ENCODE measurements around the gene UBE2L3.
"Not testable (repeated sequence)": the region's sequence is repeated elsewhere in the genome, so short reads cannot be mapped to it uniquely, and the experiment has no call there.

The UBE2L3 gene

DNA sequence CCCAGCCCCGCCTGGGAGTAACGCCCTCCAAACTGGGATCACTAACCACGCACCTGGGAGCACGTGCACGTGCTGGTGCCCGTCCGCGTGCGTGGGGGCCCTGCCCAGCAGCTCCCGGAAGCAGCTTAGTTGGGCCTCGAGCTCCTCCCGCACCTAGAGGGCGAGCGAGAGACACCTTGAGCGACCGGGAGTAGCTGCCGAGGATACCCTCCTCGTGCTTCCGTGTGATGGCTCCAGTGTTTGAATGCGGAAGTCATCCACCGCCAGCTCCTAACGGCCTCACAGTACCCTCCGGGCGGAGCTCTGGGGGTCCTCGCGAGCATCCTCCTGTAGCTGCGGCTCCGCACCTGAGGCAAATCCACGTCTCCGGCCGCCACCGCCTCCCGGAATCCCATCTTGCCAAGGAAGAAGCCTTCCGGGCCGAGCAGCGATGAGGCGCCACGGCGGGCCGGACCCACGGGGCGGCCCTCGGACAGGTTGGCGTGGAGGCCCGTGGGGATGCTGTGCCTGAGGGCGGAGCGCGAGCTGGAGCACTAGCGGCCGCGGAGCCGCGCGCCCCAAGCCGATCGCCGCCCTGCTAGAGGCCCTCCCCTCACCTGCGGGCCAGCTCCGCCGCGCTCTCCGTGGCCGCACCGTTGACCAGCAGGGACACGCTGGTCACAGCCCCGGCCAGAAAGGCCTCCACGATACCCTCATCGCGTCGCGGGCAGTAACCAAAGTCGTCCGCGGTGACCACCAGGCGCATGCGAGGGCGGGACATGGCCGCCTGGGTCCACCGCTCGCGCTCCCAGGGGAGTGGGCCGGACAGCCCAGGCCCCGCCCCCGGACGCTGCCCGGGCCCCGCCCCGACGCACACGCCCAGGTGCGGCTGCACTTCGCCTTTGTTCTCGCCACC lies 62.0 kb downstream of the UBE2L3 start, which contains the start of gene YDJC:
Gene YDJC, minus strand, starts transcription at position 768 of the 895 bp plus-strand sequence. Its CDS starts 8 bp downstream, at position 760.
- peak; percentile 88 to 93 for DNase-seq

DNA sequence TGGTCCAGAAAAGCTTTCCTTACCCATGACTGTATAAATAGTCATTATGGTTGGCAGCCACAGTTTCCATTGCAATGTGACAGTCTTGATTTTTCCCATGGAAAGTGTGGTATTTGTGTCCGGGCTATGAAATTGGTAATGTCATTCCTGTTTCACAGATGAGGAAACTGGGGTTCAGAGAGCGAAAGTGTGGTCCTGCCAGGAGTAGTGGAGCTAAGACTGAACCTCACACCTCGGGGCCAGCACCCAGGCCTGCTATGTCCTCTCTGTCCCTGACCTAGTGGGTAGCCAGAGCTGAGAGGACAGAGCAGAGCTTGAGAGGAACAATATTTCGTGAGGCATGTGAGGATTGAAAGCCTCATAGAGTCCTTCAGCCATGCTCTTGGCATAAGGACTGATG lies 63.5 kb downstream of the UBE2L3 start:
- DNase-seq, result no peak

DNA sequence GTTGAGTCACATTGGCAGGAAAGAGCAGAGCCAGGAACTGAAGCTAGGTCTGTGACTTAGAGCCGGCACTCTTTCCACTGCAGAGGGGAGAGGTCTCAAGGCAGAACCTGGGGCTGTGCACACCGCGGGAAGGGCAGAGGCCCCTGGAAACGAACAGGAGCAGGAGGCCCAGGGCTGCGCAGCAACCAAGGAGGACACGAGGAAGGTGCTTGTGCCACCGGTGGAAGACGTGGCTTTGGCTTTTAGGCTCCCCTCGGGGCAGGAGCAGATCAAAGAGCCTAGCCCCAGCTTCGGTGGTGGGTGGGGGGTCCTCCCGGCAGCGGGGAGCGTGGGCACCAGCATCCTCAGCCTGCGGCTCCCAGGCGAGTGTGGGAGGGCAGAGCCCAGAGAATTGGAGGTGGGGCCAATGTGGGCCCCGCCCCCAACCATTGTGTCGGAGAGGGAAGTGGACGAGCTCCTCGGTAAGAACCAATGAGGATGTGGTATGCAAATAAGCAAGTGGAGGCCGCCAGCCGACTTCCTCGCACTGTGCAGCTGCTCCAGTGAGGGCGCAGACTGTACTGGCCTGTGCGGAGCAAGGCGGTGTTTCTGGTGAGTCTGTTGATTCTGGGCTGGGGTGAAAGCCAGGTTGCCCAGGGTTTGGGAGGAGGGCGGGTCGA lies 64.9 kb downstream of the UBE2L3 start, which contains the start of gene CCDC116:
Gene CCDC116, plus strand, starts transcription at position 524 of the 659 bp plus-strand sequence. CDS start 422 bp downstream, outside the sequence.
- DNase-seq, result no peak

DNA sequence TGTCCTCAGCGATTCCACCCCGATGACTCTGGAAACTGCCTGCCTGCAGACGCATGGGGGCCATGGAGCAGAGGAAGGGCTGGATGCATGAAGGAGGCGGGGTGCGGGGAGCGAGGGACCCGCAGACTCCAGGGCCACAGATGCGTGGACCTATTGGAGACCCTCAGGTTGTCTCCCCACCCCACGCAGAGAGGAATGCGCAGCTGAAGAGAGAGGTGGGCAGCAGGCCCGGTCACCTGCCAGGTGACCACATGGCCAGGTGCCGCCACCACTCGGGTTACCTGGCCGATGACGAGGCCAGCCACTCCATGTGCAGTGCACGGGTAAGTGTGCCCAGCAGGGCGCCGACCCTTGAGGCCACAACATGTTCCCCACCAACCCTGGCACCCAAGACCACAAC lies 65.4 kb downstream of the UBE2L3 start:
- DNase-seq, result no peak

DNA sequence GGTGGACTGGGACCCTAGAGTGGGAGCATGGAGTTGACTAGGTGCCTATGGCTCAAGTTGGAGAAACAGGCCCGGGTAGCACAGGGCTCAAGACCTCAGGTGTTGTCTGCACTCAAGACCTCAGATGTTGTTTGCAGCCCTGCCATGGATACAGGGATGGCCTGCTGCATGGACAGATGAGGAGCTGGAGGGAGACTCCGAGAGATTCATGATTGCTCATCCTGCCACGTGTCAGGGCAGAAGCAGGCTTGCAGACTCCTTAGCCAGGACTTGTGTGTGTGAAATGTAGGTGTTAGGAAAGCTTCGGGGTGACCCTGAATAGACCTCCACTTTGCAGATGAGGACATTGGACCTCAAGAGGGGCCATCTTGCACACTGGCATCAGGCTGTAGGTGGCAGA lies 66.0 kb downstream of the UBE2L3 start:
- DNase-seq, result no peak

DNA sequence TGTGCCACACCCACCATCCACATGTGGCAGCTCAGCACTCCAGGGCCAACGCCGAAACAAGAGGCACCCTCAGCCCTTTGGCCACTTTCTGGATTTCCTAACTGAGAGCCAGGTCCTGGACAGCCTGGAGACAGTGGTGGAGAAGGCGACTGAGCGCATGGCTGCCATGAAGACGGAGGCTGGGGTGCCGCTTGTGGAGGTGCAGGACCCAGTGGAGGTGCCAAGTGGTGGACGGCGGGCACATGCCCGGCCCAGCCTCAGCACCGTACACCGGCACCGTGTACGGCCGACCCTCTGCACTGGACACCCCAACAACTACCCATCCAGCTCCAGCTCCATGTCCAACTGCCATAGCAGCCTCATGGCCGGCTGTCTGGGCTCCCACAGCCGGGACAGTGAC lies 66.6 kb downstream of the UBE2L3 start:
- DNase-seq, result no peak

DNA sequence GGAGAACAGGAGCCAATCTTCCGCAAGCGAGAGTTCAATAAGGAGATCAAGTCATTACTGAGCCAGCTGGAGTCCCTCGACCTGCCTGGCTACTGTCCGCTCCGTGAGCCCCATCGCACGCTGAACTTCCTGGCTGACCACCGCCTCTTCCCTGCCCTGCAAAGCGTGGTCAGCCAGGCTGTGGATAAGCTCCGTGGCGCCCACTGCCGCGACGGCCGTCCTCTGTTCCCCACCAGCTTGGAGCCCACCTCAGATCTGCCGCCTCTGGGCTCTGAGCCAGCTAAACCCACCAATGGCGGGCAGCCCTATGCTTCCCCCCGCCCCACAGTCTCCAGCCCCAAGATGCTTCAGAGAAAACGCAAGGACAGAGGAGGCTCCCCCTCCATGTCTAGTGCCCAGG lies 67.3 kb downstream of the UBE2L3 start:
- DNase-seq, result no peak

DNA sequence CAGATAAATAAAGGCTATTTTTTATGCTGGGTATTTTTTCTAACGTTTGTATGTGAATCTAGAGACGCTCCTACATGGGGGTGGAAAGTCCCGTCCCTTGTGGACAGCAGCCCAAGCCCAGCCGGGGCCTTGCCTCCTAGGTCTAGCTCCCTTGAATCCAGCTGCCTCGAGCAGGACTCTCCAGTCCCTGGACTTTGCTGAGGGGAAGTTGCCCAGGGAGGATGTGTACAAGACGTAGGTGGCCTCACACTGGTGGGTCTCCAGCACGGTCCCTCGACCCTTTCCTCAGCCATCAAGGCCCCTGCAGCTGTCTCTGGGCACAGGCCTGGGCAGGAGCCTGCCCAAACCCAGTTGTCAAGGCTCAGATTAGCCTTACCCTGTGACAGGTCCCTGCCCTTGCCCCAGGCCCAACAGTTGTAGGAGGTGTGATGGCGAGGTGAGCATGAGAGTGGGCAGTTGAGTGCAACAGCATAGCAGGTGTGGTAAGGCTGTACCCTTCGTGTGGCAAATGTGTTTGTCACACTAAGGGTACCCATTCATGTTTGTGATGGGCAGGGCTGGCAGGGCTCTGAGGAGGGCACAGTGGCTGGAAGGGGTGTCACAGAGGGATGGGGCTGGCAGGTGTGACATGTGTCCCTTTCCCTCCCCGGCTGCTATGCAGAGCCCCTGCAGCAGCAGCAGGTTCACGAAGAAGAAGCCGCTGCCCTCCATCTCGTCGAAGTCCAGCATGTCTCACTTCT lies 68.4 kb downstream of the UBE2L3 start:
- DNase-seq, result no peak

DNA sequence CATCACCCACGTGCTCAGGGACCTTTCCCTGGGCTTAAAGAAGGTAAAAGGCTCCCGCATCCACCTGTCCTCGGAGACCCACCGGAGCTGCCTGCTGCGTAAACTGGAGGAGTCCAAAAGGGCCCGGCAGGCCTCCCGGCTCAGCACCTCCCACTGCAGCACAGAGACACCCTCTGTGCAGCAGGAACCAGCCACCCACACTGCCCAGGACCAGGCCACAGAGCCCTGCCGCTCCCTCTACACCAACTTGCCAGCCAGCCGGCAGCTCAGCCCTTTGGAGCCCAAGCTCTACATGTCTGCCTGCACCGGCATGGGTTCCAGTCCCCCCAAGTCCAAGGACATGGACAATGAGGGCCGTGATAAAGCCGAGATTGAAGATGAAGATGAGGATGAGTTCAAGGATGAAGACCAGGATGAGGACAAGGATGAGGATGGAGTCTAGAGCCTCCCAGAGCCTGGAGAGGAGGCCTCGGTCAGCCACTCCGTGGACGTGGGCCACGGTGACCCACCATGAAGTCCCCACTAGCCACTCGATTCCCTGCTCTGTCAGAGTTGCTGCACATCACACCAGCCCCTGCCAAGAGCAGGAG lies 69.2 kb downstream of the UBE2L3 start:
- DNase-seq, result no peak

DNA sequence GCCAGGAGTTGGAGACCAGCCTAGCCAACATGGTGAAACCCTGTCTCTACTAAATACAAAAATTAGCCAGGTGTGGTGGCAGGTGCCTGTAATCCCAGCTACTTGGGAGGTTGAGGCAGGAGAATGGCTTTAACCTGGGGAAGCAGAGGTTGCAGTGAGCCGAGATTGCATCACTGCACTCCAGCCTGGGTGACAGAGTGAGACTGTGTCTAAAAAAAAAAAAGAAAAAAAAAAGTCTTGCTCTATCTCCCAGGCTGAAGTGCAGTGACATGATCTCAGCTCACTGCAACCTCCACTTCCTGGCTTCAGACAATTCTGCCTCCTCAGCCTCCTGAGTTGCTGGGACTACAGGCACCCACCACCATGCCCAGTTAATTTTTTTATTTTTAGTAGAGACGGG lies 69.9 kb downstream of the UBE2L3 start:
- not testable (repeated sequence) for DNase-seq

DNA sequence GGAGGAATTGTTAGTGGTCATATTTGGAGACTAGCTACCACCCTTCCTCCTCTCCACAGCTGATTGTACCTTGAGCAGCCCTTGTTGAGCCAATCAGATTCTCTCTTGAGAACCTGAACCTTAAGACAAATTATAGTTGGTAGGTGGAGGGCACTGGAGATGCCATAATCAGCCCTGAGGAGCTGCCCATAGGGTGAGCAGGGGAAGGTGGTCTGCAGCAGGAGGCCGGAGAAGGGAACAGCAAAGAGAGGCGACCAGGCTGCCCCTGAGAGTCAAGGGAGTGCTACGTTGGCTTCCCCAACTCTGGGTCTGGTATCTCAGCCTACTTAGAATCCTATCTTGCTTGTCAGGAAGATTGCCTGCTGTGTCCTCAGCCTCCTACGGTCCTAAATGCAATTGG lies 71.8 kb downstream of the UBE2L3 start:
- no peak for DNase-seq

DNA sequence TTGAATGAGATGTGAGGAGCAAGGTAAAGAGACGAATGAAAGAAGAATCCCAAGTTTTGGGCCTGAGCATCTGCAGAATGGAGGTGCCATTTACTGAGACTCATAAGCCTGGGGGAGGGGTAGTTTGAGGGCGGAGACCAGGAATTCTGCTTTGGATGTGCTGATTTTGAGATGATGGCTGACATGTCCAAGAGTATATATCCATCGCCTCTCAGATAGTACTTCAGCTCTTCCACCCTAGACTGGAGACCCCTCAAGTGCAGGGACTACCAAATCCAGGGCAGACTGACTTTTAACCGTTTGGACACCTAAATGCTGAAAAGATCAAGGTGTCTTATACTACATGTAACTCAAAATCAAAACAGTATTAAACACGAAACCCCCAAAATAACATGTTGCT lies 73.3 kb downstream of the UBE2L3 start:
- no peak for DNase-seq

DNA sequence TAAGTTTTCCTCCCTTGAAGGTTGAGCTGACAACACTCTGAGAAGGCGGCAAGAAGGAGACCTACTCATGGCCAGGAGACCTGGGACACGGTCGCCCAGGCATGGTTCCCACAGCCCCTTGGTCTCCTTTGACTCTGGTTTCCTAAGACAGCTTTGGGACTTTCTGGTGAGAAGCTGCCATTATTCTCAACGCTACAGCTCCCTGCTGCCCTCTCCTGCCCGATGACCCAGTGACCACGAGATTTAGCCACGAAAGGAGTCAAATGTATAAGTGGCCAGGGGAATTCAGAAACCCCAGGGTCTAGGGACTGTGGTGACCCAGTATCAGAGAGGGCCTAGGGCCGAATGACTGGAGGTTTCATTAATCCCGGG lies 73.9 kb downstream of the UBE2L3 start:
- DNase-seq, result peak in 1 of 2 experiments; percentile 70

DNA sequence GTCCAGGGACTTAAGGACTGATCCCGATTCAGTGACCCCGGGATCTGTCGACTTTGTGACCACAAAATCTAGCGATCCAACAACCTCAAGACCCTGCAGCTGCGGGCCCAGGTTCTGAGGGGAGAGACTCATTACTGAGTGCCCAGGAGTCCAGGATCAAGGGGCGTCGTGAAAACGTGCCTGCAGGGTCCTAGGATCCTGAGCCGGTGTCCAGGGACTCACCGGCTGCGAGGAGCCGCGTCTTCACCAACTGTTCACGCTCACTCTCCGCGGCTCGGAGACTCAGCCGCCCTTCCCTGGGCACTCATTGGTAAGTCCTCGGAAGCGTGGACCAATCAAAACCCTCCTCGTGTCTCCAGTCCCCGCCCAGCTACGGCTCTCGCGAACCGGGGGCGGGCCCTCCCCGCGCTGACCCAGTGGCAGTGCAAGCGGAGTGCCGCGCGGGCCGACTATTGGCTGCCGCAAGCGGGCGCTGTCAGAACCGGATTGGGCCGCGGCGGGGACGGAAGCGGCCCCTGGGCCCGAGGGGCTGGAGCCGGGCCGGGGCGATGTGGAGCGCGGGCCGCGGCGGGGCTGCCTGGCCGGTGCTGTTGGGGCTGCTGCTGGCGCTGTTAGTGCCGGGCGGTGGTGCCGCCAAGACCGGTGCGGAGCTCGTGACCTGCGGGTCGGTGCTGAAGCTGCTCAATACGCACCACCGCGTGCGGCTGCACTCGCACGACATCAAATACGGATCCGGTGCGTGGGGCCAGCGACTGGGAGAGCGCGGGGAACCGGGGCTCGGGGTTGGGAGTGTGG lies 74.5 kb downstream of the UBE2L3 start, which contains the start of gene SDF2L1:
Gene SDF2L1, plus strand, starts transcription at position 514 of the 795 bp plus-strand sequence. Its CDS starts 35 bp downstream, at position 549.
- DNase-seq, result peak; percentile 97 to 99

DNA sequence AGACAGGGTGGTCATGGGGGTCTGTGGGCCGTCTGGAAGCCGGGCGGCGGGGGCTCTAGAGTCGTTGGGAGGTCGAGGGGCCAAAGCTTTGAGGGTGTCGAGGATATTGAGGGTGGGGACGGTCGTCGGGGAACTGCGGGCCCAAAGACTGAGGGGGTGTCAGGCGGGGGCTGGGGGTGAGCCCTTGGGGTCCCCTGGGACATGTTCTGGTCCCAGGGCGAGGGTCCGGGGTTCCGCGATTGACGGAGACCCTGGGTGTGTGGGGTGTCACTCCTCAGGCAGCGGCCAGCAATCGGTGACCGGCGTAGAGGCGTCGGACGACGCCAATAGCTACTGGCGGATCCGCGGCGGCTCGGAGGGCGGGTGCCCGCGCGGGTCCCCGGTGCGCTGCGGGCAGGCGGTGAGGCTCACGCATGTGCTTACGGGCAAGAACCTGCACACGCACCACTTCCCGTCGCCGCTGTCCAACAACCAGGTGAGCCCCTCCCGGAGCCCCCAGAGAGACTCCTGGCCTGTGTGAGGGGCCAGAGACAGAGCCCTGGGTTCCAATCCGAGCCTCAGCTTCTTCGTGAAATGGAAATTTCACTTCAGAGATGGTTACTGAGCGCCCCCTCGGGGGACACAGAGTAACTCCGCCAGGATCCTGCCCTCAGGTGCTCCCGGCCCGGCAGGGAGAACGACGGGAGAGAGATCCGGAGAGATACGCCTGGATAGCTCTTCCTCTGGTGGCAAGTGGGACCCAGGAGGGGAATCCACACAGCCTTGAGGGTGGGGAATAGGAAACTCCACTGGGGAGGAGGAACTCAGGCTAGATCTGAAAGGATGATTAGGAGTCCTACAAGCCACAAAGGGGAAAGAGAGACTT lies 75.3 kb downstream of the UBE2L3 start:
- DNase-seq, result peak; percentile 27 to 81

DNA sequence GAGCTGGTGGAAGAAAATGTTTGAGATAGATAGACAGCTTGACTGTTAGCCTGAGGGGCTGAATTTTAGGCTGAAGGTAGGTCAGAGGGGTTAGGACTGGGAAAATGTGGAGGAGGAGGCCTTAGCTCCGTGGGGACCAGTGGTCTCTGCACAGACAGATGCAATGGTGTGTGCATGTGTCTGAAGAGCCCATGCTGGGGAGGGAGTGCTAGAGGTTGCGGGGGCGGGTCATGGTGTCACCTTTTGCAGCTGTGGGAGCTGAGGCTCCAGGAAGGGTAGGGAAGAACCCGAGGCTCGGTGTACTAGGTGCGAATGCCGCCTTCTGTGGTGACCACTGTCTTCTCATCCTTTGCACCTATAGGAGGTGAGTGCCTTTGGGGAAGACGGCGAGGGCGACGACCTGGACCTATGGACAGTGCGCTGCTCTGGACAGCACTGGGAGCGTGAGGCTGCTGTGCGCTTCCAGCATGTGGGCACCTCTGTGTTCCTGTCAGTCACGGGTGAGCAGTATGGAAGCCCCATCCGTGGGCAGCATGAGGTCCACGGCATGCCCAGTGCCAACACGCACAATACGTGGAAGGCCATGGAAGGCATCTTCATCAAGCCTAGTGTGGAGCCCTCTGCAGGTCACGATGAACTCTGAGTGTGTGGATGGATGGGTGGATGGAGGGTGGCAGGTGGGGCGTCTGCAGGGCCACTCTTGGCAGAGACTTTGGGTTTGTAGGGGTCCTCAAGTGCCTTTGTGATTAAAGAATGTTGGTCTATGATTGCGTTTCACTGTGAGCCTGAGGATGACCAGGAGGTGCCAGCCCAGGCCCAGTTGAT lies 76.2 kb downstream of the UBE2L3 start:
- no peak for DNase-seq

DNA sequence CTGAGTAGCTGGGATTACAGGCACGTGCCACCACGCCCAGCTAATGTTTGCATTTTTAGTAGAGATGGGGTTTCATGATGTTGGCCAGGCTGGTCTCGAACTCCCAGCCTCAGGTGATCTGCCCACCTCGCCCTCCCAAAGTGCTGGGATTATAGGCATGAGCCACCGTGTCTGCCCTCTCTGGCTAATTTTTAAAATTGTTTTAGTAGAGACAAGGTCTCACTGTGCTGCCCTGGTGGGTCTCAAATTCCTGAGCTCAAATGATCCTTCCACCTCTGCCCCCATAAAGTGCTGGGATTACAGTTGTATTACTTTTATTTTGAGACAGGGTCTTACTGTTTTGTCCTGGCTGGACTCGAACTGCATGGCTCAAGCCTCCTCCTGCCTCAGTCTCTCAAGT lies 78.0 kb downstream of the UBE2L3 start:
- DNase-seq, result not testable (repeated sequence)

DNA sequence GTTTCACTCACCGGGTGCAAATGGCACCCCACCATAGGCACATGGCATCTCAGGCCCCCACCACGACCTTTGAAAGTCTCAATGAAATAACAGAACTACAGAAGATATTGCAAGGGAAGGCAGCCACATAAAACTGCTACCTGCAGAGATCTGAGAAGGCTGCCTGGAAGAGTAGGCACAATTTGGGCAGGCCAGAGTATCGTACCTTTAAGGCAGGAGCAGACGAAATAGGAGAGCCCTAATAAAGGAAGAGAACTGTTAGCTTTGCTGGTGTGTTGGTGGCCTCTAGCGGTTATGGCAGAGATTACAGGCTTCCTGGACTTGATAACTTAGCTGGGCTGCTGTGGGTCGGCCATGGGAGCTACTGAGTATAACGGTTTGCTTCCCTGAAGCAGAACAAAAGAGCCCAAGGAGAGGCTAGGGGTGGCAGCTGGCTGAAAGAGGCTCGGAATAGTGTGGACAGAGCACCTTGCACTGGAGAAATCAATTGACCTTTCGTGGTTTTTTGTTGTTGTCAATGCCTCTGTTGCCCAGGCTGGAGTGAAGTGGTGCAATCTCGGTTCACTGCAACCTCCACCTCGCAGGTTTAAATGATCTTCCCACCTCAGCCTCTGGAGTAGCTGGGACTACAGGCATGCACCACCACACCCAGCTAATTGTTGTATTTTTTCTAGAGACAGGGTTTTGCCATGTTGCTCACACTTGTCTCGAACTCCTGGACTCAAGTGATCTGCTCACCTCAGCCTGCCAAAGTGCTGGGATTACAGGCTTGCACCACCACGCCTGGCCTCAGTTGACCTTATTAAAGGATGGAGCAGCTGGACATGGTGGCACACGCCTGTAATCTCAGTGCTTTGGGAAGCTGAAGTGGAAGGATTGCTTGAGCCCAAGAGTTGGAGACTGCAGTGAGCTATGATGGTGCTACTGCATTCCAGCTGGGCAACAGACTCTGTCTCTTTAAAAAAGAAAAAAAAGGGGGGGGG lies 79.4 kb downstream of the UBE2L3 start:
- DNase-seq, result peak; percentile 69 to 87

DNA sequence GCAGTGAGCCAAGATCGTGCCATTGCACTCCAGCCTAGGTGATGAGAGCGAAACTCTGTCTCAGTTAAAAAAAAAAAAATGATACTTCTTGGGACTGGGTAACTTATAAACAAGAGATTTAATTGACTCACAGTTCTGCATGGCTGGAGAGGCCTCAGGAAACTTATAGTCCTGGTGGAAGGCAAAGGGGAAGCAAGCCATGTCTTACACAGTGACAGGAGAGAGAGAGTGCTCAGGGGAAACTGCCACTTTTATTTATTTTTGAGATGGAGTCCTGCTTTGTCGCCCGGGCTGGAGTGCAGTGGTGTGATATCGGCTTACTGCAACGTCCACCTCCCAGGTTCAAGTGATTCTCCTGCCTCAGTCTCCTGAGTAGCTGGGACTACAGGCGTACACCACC lies 82.8 kb downstream of the UBE2L3 start:
- no peak for DNase-seq
